NCI-H345 treated with DMSO at 0.1 percent for 48 hours (cell line): ENCODE results near the gene PKP4.
"Not testable (repeated sequence)": the region's sequence is repeated elsewhere in the genome, so short reads cannot be mapped to it uniquely, and the experiment has no call there.

Source experiments
- DNase-seq: peaks from one replicate; lab custom pipeline; 2025; ENCODE audit not compliant: unreplicated experiment; lab: John Stamatoyannopoulos, UW

The PKP4 gene

DNA sequence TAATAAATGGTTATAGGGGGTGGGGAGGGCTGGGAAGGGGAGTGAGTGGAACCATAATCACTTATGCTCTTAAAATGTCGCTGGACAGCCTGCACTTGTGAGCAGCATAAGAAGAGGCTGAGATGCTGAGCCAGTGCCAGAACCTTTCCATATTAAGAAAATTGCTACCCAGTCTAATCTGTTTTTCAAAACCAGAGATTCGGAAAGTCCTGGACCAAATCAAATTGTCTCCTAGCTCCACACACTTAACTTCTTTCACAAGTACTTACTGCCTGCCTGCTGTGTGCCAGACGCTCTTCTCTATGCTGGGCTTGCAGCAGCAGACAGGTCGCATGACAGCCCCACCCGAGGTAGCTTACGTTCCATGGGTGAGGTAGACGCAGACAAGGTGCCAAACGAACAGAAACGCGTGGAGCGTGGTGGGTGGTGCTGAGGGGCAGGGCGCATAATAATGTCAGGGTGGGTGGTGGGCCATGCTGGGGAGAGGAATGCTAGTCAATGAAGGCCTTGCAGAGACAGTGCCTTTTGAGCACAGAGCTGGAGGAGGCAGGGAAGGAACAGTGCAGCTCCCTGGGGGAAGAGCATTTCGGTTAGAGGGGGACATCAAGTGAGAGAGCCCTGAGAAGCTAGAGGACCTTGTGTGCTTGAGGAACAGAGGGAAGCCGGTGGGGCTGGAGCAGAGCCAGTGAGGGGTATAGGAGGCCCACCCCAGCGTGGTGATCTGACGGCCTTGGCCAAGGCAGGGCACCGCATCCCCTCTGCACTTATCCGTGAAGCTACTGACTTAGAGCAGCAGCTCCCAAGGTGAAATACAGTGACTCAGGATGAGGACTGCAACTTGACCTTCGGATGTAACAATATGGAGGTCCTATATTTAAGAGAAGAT lies 214.9 kb downstream of the PKP4 start:
- no peak for DNase-seq

DNA sequence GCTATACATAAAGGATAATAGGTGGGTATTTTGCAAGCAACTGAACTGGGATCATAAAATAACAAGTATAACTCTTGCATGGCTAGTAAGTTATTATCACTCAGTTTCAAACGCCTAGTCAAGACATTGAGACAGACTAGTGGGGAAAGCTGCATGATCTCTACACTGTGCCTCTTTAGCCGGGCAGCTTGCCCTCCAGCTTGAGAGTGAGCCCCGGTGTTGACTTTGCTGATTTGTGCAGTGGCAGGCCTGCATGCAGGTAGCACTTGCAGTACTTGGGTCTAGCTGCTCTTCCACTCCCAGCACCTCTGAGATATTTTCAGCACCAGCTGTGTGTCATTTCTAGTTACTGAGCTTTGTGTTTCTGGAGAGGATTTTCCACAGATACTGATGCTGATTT lies 219.5 kb downstream of the PKP4 start:
- DNase-seq: no peak

DNA sequence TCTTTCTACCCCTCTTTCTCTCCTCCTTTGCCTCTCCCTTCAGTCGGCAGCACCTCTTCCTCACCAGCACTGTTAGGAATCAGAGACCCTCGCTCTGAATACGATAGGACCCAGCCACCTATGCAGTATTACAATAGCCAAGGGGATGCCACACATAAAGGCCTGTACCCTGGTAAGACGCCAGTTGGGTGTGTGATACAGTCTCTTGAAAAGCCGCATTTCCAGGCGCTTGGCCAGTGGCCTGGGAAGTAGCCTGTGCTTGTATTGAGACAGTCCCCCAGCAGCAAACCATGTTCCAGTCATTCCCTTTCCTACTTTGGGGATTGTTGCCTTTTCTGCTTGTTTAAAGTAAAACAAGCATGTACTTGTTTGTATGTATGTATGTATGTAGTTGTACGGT lies 219.9 kb downstream of the PKP4 start:
- DNase-seq: no peak

DNA sequence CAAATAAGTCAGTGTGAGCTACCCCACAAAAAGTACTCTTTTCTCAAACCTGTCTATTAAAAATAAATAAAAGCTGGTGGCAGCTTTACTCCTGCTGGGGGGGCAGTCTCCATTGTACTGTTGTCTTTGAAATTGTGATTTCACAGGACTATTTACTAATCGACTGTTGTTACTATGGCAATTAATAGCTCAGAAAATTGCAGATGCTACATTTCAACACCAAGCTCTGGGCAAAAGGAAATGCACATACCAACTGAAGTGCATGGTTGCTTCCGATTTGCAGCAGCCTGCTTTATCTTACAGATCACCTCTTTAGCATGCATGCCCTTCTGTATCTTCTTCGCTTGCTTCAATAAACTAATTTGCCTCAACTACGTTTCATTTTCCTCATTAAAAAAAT lies 220.8 kb downstream of the PKP4 start:
- DNase-seq: no peak

DNA sequence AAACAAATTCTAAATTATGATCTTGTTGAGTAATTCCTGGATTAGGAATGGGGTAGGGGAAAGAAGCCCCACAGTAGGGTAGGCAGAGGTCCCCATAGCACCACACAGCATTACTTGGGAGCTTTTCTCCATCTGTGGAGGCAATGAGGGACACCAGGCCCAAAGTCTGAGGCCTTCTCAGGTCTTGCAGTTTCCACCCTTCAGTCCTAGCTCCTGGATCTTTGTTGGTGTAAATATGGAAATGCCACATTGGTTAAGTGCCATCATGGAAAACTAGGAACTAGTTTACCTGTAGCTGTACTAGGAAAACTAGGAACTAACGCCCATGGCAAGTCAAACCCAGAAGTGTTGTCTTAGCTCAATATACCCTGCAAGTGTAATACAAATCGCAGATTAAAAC lies 225.1 kb downstream of the PKP4 start:
- no peak for DNase-seq

DNA sequence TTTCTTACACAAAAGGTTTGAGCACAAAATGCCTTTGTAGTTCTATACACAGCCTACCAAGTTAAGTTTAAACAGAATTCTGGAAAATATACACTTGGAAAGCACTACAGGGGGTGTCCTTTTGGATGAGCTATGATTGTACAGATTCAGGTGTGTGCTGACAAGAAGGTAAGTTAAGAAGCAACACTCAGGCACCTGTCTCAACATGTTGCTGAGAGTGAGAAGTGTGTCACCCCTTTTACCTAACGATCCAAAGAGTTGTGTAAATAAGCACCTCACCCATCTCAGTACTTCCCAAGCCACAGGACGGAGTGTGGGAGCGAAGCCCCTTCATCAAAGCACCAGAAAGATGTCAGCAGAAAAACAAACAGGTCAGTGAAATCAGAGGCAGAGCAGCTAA lies 228.9 kb downstream of the PKP4 start:
- no peak for DNase-seq

DNA sequence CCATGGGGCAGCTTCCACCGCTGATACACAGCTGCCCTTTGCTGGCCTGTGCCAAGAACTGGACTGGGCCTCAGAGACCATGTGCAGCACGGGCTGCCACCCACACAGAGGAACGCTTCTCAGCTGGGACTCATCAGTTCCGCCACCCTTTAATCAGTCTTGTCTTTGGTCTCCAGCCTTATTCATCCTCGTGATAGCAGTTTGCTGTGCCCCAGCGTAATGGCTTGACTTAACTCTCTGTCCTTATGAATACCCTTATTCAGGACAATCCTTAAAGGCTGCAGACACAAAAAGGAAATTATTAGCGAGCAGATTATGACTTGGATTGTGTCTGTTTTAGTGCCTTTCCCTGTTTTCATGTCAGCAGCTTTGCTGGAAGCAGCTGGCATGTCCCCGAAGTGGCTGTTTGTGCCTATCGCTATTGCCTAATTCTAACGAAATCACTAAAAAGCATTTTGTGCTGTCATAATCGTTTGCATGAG lies 229.5 kb downstream of the PKP4 start:
- DNase-seq: no peak

DNA sequence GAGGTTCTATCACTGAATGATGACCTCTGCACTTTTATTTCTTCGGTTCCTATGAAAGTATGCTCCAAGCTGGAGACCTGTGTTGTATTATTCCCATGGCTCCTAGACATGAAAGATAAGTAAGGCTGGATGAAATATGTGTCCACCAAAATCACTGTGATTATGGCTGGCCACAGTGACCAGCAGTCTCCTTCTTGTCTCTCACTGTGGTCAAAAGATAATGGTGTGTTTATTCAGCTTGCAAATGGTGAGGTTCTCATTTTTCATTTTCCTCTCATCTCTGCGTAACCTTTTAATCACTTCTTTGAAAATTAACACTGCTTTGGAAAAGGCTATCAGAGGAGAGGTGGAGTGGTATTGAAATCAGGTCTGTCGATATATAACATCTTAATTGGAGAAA lies 230.6 kb downstream of the PKP4 start:
- DNase-seq: no peak

DNA sequence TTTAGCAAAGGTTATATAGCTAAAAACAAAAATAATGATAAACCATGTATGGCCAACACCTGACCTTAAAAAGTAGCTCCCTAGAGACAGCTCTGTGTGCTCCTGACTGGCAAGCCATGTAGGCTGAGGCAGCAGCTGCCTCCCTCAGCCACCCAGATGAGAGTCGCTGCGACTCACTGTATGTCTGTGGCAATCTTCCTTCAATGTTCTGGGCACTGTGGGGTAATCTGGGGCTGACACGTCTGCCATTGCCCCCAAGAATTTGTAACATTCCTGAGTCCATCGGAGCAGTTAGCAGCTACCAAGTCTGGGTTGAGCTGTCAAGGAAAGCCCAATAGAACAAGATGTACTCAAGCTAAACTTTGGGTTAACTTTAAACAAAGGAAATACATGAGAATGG lies 232.0 kb downstream of the PKP4 start:
- DNase-seq: no peak

DNA sequence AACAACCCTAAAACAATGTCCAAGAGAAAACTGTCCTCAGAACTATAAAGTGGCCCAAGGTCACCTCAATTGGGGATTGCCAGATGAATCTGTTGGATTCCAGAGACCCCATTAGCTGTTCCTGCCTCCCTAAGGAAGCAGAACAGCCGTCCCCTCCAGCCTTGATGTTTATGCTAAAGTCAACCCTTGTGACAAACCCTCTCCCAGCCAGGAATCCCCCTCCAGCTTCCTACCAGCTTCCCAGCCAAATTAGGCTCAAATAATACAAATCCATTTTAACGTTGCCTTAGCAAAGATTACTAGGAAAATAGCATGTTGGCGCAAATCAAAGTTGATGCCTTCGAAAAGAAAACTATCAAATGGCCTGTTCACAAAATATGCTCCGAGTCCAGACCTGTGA lies 232.6 kb downstream of the PKP4 start:
- DNase-seq: no peak

DNA sequence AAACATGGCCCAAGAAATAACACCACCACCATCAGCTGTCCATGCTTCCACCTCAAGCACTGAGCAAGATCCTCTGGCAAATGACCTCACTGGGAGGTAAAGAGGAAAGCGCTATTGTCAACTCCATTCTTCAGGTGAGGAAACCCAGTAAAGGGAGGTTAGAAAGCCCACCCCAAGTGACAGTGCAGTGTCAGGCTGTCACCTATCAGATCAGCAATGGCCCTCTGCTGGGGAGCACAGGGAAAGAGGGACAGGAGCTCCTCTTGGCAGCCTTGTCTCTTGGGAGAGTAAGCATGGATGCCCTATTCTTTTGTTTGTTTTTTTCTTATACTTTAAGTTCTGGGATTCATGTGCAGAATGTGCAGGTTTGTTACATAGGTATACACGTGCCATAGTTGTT lies 234.1 kb downstream of the PKP4 start:
- DNase-seq: no peak

DNA sequence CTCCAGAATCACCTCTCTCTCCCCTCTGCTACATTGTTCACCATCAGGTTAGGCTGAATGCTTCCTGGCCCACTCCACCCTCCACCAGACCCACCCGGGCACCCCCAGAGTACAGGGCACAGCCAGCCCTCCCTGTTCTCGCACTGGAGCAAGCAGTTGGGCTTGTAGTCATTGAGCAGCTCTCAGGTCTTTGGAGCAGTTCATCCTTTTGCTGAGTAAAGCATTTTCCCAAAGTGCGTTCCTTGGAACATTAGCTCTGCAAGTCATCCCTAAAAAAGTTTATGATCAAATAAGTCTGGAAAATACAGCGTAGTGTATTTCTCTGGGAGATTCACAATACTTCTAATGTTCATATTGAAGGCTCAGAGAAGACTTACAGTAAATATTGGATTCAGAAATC lies 234.9 kb downstream of the PKP4 start:
- DNase-seq: no peak

DNA sequence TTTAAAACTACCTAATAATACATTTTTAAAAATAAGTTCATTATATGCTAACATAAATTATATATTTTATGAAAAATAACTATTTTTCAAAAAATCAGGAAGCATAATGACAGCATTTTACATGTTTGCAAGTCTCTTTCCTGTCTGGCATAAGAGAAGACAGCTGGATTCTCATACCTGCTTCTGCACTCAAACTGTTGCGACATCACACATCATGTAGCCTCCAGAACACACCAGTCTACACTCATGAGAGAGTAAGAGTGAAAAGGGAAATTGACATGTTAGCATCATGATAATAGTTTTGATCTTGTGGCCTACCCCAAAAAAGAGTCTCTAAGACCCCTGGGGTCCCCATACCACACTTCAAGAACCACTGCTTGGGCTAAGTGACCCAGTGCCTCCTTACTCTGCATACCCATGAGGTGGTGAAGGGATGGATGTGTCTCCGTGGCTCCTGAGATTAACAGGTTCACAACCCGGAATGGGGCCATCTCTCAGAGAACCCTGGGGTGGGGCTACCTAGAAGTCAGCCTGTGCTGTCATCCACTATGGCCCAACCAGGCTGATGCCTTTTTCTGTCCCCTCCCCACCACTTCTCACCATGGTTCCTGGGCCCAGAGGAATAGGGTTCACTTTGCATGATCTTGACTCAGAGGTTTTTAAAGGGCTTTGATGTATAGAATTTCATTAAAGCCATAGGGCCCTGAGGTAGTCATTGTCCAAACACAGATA lies 235.8 kb downstream of the PKP4 start:
- DNase-seq: no peak

DNA sequence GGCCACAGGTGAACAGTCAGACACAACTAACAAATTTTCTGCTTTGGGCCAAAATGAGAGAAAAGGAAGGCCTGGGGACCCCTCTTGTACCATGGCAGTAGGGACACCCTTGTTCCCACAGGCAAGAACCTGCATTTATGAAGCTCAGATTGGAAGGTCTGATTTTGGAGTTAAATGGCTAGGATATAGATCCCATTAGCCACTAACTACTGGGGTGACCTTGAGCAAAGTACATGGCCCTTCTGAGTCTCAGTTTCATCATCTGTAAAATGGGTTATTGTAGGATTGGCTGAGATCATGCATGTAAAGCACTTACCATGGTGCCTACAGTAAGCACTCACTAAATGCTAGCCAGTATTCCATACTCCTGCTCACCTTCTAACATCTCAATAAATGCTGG lies 236.7 kb downstream of the PKP4 start:
- DNase-seq: no peak

DNA sequence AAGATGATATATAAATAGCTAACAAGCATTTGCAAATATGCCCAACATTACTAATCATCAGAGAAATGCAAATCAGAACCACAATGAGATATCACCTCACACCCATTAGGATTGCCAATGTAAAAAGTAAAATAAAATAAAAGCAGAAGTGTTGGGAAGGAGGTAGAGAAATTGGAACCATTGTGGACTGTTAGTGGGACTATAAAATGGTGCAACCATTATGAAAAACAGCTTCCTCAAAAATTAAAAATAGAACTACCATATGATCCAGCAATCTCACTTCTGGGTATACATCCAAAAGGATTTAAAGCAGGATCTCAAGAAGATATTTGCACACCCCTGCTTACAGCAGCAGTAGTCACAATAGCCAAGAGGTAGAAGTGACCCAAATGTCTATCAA lies 238.6 kb downstream of the PKP4 start:
- no peak for DNase-seq

DNA sequence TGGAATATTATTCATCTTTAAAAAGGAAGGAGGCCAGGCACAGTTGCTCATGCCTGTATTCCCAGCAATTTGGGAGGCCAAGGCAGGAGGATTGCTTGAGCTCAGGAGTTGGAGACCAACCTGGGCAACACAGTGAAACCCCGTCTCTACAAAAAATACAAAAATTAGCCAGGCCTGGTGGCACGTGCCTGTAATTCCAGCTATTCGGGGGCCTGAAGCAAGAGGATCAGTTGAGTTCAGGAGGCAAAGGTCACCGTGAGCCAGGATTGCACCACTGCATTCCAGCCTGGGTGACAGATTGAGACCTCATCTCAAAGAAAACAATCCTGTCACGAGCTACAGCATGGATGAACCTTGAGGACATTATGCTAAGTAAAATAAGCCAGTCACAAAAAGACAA lies 239.0 kb downstream of the PKP4 start:
- not testable (repeated sequence) for DNase-seq

DNA sequence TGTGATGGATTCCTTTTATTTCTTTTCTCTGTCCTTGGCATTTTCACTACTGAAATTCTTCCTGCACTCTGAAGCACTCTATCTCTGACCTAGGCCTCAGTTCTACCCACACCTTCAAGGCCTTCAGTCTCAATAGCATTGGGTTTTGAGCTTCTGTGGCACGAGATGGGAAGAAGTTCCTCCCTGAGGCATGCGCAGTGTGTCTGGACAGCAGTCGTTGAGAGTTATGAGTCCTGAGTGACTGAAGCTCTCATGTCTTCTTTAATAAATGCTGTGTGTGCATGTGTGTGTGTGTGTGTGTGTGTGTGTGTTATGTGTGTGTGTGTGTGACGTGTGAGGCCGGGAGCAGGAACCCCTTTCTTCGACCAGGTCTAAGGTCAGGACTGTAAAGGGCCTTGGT lies 242.6 kb downstream of the PKP4 start:
- DNase-seq: no peak

DNA sequence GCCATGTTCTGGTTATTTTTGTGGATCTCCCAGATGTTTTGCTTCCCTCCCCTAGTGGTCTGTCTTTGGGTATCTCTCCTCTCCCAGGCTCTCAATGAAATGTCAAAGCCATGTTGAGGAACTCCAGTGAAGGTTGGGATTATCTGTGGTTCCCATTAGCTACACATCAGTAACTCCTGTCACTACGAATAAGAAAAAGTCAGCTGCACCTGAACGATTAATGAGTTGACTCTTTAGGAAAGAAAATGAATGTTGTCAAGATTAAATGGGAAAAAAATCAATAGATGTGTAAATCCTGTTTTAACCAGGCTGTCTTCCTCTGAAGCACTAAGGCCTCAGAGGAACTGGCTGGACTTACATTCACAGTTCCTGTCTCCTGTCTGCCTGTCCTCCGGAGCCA lies 244.3 kb downstream of the PKP4 start:
- DNase-seq: no peak

DNA sequence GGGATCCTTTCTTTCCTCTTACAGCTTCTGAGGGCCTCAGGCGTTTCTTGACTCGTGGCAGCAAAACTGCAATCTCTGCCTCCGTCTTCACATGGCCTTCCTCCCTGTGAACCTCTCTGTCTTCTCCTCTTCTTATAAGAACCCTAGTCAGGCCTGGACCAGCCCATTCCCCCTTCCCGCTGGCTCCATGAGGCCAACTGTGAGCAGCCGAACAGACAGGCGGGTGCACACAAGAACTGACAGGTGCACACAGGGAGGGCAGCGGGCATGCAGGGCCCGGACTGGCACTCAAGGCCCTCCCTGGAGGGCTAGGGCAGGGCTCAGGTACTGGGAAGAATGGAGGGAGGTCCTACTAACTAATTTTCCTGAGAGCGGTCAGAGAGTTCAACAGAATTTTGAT lies 246.0 kb downstream of the PKP4 start:
- DNase-seq: no peak

DNA sequence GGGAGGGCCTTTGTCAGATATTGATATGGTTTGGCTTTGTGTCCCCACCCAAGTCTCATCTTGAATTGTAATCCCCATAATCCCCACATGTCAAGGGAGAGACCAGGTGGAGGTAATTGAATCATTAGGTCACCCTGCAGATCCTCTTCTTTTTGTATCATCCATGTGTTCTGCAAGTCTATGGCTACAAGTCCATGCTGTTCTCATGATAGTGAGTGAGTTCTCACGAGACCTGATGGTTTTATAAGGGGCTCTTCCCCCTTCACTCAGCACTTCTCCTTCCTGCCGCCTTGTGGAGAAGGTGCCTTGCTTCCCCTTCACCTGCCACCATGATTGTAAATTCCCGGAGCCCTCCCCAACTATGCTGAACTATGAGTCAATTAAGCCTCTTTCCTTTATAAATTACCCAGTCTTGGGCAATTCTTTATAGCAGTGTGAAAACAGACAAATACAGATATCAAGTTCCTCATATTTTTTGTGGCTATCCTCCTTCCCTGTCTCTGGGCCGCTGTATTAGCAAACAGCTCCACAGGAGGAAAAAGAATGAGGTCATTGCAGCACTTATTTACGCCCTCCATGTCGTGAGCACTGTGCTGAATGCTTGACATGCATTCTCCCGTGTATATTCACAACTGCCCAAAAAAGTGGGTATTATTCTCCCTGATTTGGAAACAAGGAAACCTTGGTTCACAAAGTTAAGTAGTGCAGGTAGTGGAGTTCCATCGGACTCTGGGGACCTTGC lies 248.1 kb downstream of the PKP4 start:
- not testable (repeated sequence) for DNase-seq

DNA sequence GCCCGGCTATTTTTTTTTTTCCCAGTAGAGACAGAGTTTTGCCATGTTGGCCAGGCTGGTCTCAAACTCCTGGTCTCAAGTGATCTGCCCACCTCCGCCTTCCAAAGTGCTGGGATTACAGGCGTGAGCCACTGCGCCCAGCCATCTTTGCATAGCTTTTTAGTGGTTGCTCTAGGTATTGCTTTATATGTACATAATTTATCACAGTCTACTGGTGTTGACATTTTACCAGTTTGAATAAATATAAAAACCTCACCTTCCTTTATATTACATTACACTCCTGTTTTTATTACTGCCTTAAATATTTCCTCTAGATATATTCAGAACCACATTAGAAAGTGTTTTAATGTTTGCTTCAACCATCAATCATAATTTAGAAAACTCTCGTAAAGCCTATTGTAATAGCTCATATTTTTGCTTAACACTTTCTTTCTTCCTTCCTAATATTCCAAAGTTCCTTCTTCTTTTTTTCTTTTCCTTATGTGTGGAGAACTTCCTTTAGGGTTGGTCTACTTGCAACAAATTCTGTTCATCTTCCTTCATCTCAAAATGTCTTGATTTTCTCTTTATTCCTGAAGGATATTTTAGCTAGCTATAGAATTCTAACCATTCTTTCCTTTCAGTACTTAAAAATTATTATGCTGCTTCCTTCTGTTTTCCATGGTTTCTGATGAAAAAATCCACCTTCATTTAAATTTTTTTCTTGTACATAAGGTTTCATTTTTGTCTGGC lies 256.2 kb downstream of the PKP4 start:
- no peak for DNase-seq
